Fibroblast of the aortic adventitia (primary cell): ENCODE measurements around the gene UBALD1. TPM values are rescaled to one million over a fixed set of nuclear protein-coding genes. Genes with fewer than 3 reads are reported as not detected.

Experiments
- DNase-seq: peaks from one replicate; pipeline ENCODE4 v3.0.0-alpha.2; 2010; ENCODE audit warnings: low read depth
- H3K4me3 ChIP-seq: 2 replicates; pipeline ENCODE4 v1.5.1; 2011; ENCODE audit warnings: low read depth, mild to moderate bottlenecking, control low read depth, low read length, moderate library complexity
- total RNA-seq: library from RNA; depleted of rRNA; stranded (reverse); fragments of >200 nt; gene quantifications from 2 replicates; pipeline ENCODE4 v1.2.3, GENCODE V29; 2012; ENCODE audit warnings: low replicate concordance
- TF ChIP-seq, protein P1 (sequence below): IDR thresholded peaks from 2 replicates; pipeline ENCODE4 v1.5.1; 2011; ENCODE audit warnings: mild to moderate bottlenecking, low read length, control low read depth, inconsistent platforms; ENCODE audit not compliant: insufficient read depth

The UBALD1 gene
- total RNA-seq, 1 donor = 5.2 TPM

DNA sequence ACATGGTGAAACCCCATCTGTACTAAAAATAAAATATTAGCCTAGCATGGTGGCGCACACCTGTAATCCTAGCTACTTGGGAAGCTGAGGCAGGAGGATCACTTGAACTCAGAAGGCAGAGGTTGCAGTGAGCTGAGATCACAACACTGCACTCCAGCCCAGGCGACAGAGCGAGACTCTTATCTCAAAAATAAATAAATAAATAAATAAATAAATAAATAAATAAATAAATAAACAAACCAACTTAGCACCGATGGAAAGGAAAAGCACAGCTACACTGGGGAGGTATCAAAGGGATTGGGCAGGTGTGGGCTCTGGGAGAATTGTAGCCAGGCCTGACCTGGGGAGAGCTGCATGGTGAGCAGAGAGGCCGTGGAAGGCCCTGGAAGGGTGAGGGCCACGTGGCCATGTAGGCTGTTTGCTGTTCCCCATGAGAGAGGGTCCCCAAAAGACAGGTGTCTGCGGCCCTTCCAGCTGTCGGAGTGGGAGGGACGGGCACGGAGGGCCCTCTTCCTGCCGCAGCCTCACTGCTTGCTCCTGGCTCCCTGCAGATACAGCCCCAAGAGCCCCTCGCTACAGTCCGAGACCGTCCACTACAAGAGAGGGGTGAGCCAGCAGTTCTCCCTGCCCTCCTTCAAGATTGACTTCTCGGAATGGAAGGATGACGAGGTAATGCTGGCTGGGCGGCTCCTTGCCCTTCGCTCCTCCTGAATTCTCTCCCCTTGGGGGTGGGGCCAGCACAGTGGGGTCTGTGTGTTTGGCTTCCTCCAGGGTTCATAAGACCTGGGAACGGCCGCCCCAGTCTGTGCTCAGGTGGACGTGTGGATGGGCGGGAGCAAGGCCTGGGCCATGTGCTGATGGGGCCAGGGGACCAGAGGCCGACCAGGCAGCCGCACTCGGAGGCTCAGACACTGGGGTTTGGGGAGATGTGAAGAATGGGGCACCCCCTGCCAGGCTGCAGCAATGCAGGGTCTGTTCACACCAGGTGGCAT, 42.3 kb upstream of the UBALD1 start:
- TF ChIP-seq, protein P1, sequence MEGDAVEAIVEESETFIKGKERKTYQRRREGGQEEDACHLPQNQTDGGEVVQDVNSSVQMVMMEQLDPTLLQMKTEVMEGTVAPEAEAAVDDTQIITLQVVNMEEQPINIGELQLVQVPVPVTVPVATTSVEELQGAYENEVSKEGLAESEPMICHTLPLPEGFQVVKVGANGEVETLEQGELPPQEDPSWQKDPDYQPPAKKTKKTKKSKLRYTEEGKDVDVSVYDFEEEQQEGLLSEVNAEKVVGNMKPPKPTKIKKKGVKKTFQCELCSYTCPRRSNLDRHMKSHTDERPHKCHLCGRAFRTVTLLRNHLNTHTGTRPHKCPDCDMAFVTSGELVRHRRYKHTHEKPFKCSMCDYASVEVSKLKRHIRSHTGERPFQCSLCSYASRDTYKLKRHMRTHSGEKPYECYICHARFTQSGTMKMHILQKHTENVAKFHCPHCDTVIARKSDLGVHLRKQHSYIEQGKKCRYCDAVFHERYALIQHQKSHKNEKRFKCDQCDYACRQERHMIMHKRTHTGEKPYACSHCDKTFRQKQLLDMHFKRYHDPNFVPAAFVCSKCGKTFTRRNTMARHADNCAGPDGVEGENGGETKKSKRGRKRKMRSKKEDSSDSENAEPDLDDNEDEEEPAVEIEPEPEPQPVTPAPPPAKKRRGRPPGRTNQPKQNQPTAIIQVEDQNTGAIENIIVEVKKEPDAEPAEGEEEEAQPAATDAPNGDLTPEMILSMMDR = no peak
- DNase-seq = no peak

DNA sequence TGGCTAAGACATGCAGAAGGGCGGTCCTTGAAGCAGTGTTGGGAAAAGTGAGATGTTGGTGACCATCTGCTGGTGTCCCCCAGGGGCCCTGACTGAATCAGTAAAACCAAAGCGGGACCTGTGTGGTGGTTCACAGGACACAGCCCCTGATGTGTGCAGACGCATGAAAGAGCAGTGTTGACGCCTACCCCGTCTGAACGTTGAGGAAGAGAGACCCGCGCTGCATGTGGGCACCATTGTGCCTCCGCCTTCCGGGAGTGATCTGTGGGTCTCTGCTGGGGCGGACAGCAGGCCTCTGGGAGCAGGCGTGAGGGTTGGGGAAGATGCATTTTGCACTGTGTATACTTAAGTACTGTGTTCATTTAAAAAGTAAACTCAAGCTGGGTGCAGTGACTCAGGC, 41.5 kb upstream of the UBALD1 start:
- H3K4me3 ChIP-seq = no peak overlapping the region
- no peak for DNase-seq
- TF ChIP-seq, protein P1 = no peak

More for the DNA sequence above, 42.3 kb upstream of the UBALD1 start:
- H3K4me3 ChIP-seq = no peak overlapping the region

DNA sequence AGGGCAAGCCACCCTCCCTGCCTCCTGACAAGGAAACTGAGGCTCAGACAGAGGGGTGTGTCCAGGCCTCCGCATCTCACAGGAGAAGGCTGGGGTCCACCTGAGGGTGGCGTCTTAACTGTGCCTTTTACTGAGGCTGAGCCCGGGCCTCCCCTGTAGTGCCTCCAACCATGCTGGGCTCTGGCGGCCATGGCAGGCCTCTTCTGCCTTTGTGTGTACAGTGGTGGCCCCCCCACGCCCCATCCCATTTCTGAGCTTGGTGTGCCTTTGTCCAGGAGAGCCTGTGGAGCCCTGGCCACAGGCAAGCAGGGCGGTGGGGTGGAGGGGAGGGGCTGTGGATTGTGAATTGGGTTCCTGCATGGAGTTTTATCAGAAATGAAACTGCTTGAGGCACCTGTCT, 41.1 kb upstream of the UBALD1 start:
- TF ChIP-seq, protein P1 = no peak
- no peak for DNase-seq

DNA sequence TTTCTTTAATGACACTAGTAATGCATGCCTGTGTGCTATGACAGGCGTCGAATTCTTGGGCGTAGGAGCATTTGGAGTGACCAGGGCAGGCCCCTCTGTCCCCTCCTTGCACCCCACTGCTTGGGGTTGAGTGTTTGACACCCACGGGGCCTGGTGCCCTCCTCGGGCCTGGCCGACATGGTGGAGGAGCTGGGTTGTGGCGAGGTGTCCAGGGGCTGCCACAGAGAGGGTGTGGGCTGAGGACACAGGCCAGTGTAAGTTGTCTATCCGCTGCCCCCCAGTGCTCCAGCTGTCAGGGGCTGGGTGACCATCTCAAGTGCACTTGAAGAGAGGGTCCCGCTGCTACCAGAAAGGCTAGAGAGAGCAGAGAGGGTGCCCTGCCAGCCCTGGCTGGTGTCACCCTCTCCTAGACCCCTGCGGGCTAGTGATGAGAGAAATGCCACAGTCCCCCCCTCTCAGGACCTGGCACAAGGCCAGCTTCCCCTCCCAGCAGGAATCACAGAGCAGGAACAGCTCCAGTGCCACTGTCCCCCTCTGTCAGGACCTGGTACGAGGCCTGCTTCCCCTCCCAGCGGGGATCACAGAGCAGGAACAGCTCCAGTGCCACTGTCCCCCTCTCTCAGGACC, 40.4 kb upstream of the UBALD1 start:
- no peak for DNase-seq
- TF ChIP-seq, protein P1 = no peak

More for the DNA sequence above, 41.1 kb upstream of the UBALD1 start:
- no peak overlapping the region for H3K4me3 ChIP-seq

DNA sequence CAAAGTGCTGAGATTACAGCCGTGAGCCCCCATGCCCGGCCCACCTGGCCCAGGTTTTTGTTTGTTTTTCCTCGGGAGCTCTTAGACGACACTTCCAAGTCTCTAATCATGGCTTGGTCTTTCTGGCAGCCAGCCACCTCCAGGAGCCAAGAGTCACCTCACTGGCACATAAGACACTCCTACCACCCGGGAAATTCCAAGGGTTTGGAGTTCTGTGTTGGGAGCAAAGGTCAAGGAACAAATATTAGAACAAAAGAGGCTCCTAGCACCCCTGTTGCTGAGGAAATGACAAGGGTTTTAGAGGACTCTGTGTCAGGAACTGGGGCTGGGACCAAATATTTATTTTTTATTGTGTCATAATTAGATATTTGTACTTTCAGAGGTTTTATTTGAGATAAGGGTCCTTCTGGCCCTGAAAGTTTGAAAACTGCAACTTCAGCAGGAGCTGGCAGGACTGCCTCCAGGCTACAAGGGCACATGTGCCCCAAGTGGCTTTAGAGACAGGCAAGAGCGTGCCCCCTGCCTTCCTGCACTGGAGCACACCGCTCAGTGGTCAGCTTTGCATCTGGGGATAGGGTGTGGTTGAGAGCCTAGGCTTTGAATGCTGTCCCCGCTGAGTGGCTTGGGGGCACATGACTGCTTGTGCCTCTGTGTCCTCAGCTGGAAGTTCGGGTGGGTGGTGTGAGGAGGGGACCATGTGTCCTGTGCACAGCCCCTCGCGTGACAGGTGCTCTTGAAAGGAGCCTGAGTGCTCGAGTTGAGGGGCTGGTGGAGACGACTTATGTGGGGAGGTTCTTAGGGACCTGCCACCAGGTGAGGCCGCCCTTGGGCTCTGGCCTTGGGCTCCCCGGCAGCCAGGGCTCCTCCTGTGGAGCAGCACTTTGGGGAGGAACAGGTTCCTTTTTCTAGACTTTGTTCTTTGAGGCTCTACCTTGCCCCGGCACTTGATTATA, 39.6 kb upstream of the UBALD1 start:
- TF ChIP-seq, protein P1 = no peak
- no peak overlapping the region for H3K4me3 ChIP-seq
- DNase-seq = no peak

More for the DNA sequence above, 40.4 kb upstream of the UBALD1 start:
- no peak overlapping the region for H3K4me3 ChIP-seq

DNA sequence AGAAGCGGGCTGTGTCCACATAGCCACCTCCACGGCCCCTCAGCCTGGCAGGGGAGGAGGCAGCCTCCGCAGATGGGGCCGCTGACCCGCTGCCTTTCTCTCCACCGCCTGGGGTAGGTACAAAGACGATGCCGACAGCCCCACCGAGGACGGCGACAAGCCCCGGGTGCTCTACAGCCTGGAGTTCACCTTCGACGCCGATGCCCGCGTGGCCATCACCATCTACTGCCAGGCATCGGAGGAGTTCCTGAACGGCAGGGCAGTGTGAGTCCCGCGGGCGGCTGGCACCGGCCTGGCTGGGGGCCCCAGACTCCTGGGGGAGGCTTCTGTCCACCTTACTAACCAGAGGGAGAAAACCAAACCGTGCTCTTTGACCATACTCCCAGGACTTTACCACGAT, 37.9 kb upstream of the UBALD1 start:
- H3K4me3 ChIP-seq = no peak overlapping the region
- TF ChIP-seq, protein P1 = no peak
- DNase-seq = no peak
